Sigmoid colon (tissue), 4 donors: ENCODE data around the gene MRC2.

ENCODE experiments used
- CTCF ChIP-seq, 4 experiments: fragments of 450-650 bp in 3 of 4; fragments of 200-600 bp in 1 of 4; IDR thresholded peaks; one replicate each; pipeline ENCODE4 v1.5.1; 2016 to 2019; ENCODE audit warnings: antibody characterized with exemption in 4 of 4, mild to moderate bottlenecking in 3 of 4, moderate library complexity in 2 of 4
- EP300 ChIP-seq, 4 donors: sonication (generic); formaldehyde crosslinking; IDR thresholded peaks; one replicate each; pipeline ENCODE4 v1.6.1; 2017; ENCODE audit warnings: antibody characterized with exemption in 4 of 4
- POLR2AphosphoS5 ChIP-seq, 4 donors: sonication (generic); formaldehyde crosslinking; IDR thresholded peaks; one replicate each; pipeline ENCODE4 v1.6.1; 2017; ENCODE audit warnings: antibody characterized with exemption in 4 of 4

- TF ChIP-seq CTCF (IDR thresholded peaks at IDR 0.05) = no peak
- no peak for TF ChIP-seq EP300 (IDR thresholded peaks at IDR 0.05)
- TF ChIP-seq POLR2AphosphoS5 (IDR thresholded peaks at IDR 0.05) = no peak
These were observed 38.8 kb downstream of the MRC2 start for GRCh38 chr17:62666061-62666800.
